Neuronal stem cell (in vitro differentiated cells): ENCODE results near the gene NUP153.

ENCODE experiments used
- DNase-seq: peaks from one replicate; pipeline ENCODE4 v3.0.0-alpha.2; 2013; ENCODE audit warnings: low spot score
- H2AFZ ChIP-seq: one replicate; pipeline ENCODE4 v1.6.1; 2013; ENCODE audit warnings: mild to moderate bottlenecking, low read length, inconsistent platforms
- H2AK5ac ChIP-seq: 2 replicates; pipeline ENCODE4 v1.6.1; 2013; ENCODE audit warnings: low read depth, mild to moderate bottlenecking, inconsistent platforms, low read length, moderate library complexity, mixed read lengths
- H2BK120ac ChIP-seq: 2 replicates; pipeline ENCODE4 v1.6.1; 2013; ENCODE audit warnings: low read depth, mild to moderate bottlenecking, inconsistent platforms, low read length, moderate library complexity, mixed read lengths
- H2BK12ac ChIP-seq: one replicate; pipeline ENCODE4 v1.6.1; 2013; ENCODE audit warnings: low read length, inconsistent platforms
- H2BK15ac ChIP-seq: 2 replicates; pipeline ENCODE4 v1.6.1; 2013; ENCODE audit warnings: mild to moderate bottlenecking, low read length, inconsistent platforms, mixed read lengths
- H2BK5ac ChIP-seq: one replicate; pipeline ENCODE4 v1.6.1; 2013; ENCODE audit warnings: inconsistent platforms, mild to moderate bottlenecking, low read length, moderate library complexity
- H3K14ac ChIP-seq: one replicate; pipeline ENCODE4 v1.6.1; 2013; ENCODE audit warnings: low read length, inconsistent platforms
- H3K18ac ChIP-seq: 2 replicates; pipeline ENCODE4 v1.6.1; 2013; ENCODE audit warnings: low read length, inconsistent platforms
- H3K23ac ChIP-seq: 2 replicates; pipeline ENCODE4 v1.6.1; 2013; ENCODE audit warnings: low read depth, mild to moderate bottlenecking, mixed read lengths, low read length, inconsistent platforms; ENCODE audit not compliant: poor library complexity
- H3K27ac ChIP-seq: replicated peaks from 3 replicates; pipeline ENCODE4 v1.5.1; 2013; ENCODE audit warnings: low read length, inconsistent platforms
- H3K27me3 ChIP-seq, 3 experiments: 2 replicates each; pipeline ENCODE4 v1.6.1; 2013; ENCODE audit warnings: low read length in 3 of 3, mild to moderate bottlenecking in 2 of 3, inconsistent platforms in 1 of 3, low read depth in 1 of 3, mixed read lengths in 1 of 3, moderate library complexity in 1 of 3; ENCODE audit not compliant: control insufficient read depth in 3 of 3, insufficient read depth in 3 of 3
- H3K36me3 ChIP-seq, 2 donors: replicated peaks in 1 of 2; 2 replicates each; pipeline ENCODE4 v1.6.1; 2013; ENCODE audit warnings: low read length in 2 of 2; ENCODE audit not compliant: control insufficient read depth in 2 of 2, insufficient read depth in 2 of 2
- H3K4ac ChIP-seq: 2 replicates; pipeline ENCODE4 v1.6.1; 2013; ENCODE audit warnings: inconsistent platforms, mild to moderate bottlenecking, low read length, moderate library complexity
- H3K4me1 ChIP-seq, 2 donors: 1 replicate in 1 of 2; 2 replicates in 1 of 2; pipeline ENCODE4 v1.6.1; 2013; ENCODE audit warnings: low read length in 2 of 2, low read depth in 1 of 2; ENCODE audit not compliant: control insufficient read depth in 2 of 2, insufficient read depth in 1 of 2
- H3K4me2 ChIP-seq: one replicate; pipeline ENCODE4 v1.6.1; 2013; ENCODE audit warnings: mild to moderate bottlenecking, low read length, inconsistent platforms; ENCODE audit not compliant: insufficient read depth, poor library complexity, severe bottlenecking
- H3K4me3 ChIP-seq, 2 donors: 2 replicates each; pipeline ENCODE4 v1.5.1; 2013; ENCODE audit warnings: low read length in 2 of 2, mild to moderate bottlenecking in 2 of 2, inconsistent platforms in 1 of 2, moderate library complexity in 1 of 2
- H3K79me1 ChIP-seq: one replicate; pipeline ENCODE4 v1.6.1; 2013; ENCODE audit warnings: low read depth, mild to moderate bottlenecking, inconsistent platforms, low read length, moderate library complexity
- H3K9ac ChIP-seq: one replicate; pipeline ENCODE4 v1.6.1; 2013; ENCODE audit warnings: mild to moderate bottlenecking, low read depth, low read length, inconsistent platforms; ENCODE audit not compliant: poor library complexity
- H3K9me3 ChIP-seq, 2 donors: replicated peaks in 1 of 2; 2 replicates each; pipeline versions ENCODE3 to v1.6.1; 2013; ENCODE audit warnings: low read length in 2 of 2, mild to moderate bottlenecking in 2 of 2, inconsistent platforms in 1 of 2, low read depth in 1 of 2, mixed read lengths in 1 of 2, moderate library complexity in 1 of 2; ENCODE audit not compliant: control insufficient read depth in 2 of 2, insufficient read depth in 1 of 2
- H4K8ac ChIP-seq: one replicate; pipeline ENCODE4 v1.6.1; 2013; ENCODE audit warnings: low read depth, mild to moderate bottlenecking, inconsistent platforms, low read length, moderate library complexity
- H4K91ac ChIP-seq: one replicate; pipeline ENCODE4 v1.6.1; 2013; ENCODE audit warnings: low read length, low read depth, mild to moderate bottlenecking, inconsistent platforms; ENCODE audit not compliant: poor library complexity
- WGBS, 2 donors: extraction: QIAGEN DNeasy Blood & Tissue Kit; methylation state at CpG; one replicate each; pipeline ENCODE4 v1.1.7; 2013; ENCODE audit warnings: missing lambda C conversion rate in 2 of 2, mixed read lengths in 1 of 2; ENCODE audit not compliant: insufficient read length in 2 of 2, insufficient replicate concordance in 1 of 2; ENCODE audit errors: extremely low coverage in 2 of 2; 5-methylcytosine and 5-hydroxymethylcytosine counted together

The NUP153 gene

DNA sequence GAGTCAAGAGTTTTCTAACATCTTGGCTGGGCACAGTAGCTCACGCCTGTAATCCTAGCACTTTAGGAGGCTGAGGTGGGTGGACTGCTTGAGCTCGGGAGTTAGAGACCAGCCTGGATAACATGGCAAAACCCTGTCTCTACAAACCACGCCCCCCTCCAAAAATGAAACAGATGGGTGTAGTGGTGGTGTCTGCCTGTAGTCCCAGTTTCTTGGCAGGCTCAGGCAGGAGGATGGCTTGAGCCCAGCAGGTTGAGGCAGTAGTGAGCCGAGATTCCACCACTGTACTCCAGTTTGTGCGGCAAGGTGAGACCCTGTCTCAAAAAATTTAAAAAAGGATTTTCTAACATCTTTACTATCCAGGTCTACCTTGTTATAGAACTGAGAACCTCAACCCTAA lies 84.6 kb downstream of the NUP153 start:
- H3K4ac ChIP-seq = no peak overlapping the region
- no peak overlapping the region for H4K8ac ChIP-seq
- no peak overlapping the region for H2BK120ac ChIP-seq
- no peak overlapping the region for H3K27ac ChIP-seq
- no peak overlapping the region for H2BK12ac ChIP-seq
- no peak overlapping the region for H2AK5ac ChIP-seq
- no peak overlapping the region for H3K18ac ChIP-seq
- H4K91ac ChIP-seq = no peak overlapping the region
- no peaks in the 10 kb centered on the region for H3K4me1 ChIP-seq
- H2BK15ac ChIP-seq = no peak overlapping the region
- no peak overlapping the region for H2BK5ac ChIP-seq
- no CpG with 5 or more reads among the region's 5 CpGs for WGBS, 2 donors
- no peaks in the 10 kb centered on the region for H3K27me3 ChIP-seq
- no peak overlapping the region for H3K9ac ChIP-seq
- H3K36me3 ChIP-seq = peaks cover 12 to 96% of the 10 kb centered on the region in 2 donors
- peaks cover 3% of the 10 kb centered on the region for H3K79me1 ChIP-seq
- H3K9me3 ChIP-seq = no peaks in the 10 kb centered on the region
- H3K14ac ChIP-seq = no peak overlapping the region
- no peak for DNase-seq
- H2AFZ ChIP-seq = no peak overlapping the region
- H3K23ac ChIP-seq = no peak overlapping the region
- no peak overlapping the region for H3K4me3 ChIP-seq
- no peak overlapping the region for H3K4me2 ChIP-seq

DNA sequence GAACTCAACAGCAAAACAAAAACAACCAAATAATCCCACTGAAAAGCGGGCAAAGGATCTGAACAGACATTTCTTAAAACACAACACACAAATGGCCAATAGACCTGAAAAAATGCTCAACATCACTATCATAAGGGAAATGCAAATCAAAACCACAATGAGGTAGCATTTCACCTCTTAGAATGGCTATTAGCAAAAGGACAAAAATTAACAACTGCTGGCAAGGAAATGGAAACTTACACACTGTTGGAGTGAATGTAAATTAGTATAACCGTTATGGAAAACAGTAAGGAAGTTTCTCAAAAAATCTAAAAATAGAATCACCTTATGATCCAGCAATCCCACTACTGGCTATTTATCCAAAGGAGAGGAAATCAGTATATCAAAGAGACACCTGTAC lies 85.7 kb downstream of the NUP153 start:
- Histone ChIP-seq H3K27ac (no peak overlapping the region), H3K4me1 (no peaks in the 10 kb centered on the region), H3K4me2 (no peak overlapping the region), H2BK12ac (no peak overlapping the region), H2BK5ac (no peak overlapping the region), H3K36me3 (peaks cover 12 to 94% of the 10 kb centered on the region in 2 donors), H4K8ac (no peak overlapping the region), H3K79me1 (peaks cover 3% of the 10 kb centered on the region), H3K4ac (no peak overlapping the region), H3K23ac (no peak overlapping the region), H3K9ac (no peak overlapping the region), H3K9me3 (no peaks in the 10 kb centered on the region), H2AFZ (no peak overlapping the region), H3K18ac (no peak overlapping the region), H3K27me3 (no peaks in the 10 kb centered on the region), H3K4me3 (no peak overlapping the region), H2AK5ac (no peak overlapping the region), H2BK15ac (no peak overlapping the region), H2BK120ac (no peak overlapping the region), H3K14ac (no peak overlapping the region), H4K91ac (no peak overlapping the region)
- no peak for DNase-seq
- WGBS, 2 donors = no CpG with 5 or more reads among the region's 2 CpGs

- Histone ChIP-seq H3K4me1 (no peaks in the 10 kb centered on the region), H2BK120ac (no peak overlapping the region), H3K27me3 (no peaks in the 10 kb centered on the region), H3K9me3 (no peaks in the 10 kb centered on the region), H3K14ac (no peak overlapping the region), H4K91ac (no peak overlapping the region), H3K4me2 (no peak overlapping the region), H2BK15ac (no peak overlapping the region), H3K4me3 (no peak overlapping the region), H2BK12ac (no peak overlapping the region), H3K27ac (no peak overlapping the region), H4K8ac (no peak overlapping the region), H3K23ac (no peak overlapping the region), H2AK5ac (no peak overlapping the region), H3K4ac (no peak overlapping the region), H2AFZ (no peak overlapping the region), H3K36me3 (peaks cover 5 to 76% of the 10 kb centered on the region in 2 donors), H3K9ac (no peak overlapping the region), H3K18ac (no peak overlapping the region), H2BK5ac (no peak overlapping the region), H3K79me1 (no peaks in the 10 kb centered on the region)
- no CpG with 5 or more reads among the region's 4 CpGs for WGBS, 2 donors
- DNase-seq = no peak
Observed at GRCh38 chr6:17615794-17616193, 90.9 kb downstream of the NUP153 start.

DNA sequence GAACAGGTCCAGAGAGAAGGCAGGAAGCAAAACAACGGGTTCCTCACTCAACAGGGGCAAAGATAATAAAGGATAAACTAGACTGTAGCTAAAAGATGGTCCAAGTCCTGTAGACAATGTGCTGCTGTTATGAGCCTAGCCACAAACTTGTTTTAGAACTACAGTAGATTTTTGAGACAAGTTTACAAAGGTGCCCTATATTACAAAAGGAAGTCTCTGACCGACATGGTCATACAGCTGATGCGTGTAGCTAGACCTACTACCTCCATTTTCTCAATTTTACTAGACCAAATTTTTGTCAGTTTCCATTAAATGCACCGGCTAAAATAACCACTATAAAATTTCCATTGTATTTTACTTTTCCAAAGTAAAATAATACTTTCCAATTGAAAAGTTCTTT lies 94.7 kb downstream of the NUP153 start:
- no peak for DNase-seq
- Histone ChIP-seq H3K36me3 (peaks cover 5 to 71% of the 10 kb centered on the region in 2 donors), H3K27me3 (no peaks in the 10 kb centered on the region), H3K79me1 (no peaks in the 10 kb centered on the region), H2BK12ac (no peak overlapping the region), H2AK5ac (no peak overlapping the region), H2AFZ (no peak overlapping the region), H3K4me3 (no peak overlapping the region), H3K9ac (no peak overlapping the region), H2BK15ac (no peak overlapping the region), H2BK120ac (no peak overlapping the region), H3K4me1 (no peaks in the 10 kb centered on the region), H2BK5ac (no peak overlapping the region), H3K4me2 (no peak overlapping the region), H3K23ac (no peak overlapping the region), H3K4ac (no peak overlapping the region), H3K27ac (no peak overlapping the region), H4K8ac (no peak overlapping the region), H3K14ac (no peak overlapping the region), H3K18ac (no peak overlapping the region), H4K91ac (no peak overlapping the region), H3K9me3 (no peaks in the 10 kb centered on the region)
- WGBS, 2 donors = no CpG with 5 or more reads among the region's 4 CpGs
